ENCODE results near the gene SIK3. TPM values are rescaled to one million over a fixed set of nuclear protein-coding genes. Genes with fewer than 3 reads are reported as not detected.
A peak's percentile ranks its signal among the peaks of the same experiment; 100 is the strongest.

Gene SIK3
- total RNA-seq, 1 donor from 2014 or later, result 19.5 TPM

GRCh38 chr11:116842909-116843308 lies 255.3 kb downstream of the SIK3 start:
- Mint-ChIP-seq H3K27me3 (ENCODE audit: low read depth) (no peaks in the 10 kb centered on the region), H3K36me3 (ENCODE audit: low read depth) (peaks cover 29% of the 10 kb centered on the region), H3K4me1 (ENCODE audit: low read depth) (no peaks in the 10 kb centered on the region), H3K9me3 (ENCODE audit: low read depth) (no peaks in the 10 kb centered on the region), H3K27ac (ENCODE audit: unreplicated experiment) (no peak overlapping the region), H3K4me3 (ENCODE audit: unreplicated experiment) (no peak overlapping the region)
- no peak for DNase-seq (ENCODE audit: low spot score)
- TF ChIP-seq CTCF (IDR thresholded peaks at IDR 0.05), result no peak

GRCh38 chr11:116842117-116842516 lies 256.1 kb downstream of the SIK3 start:
- no peak for DNase-seq (ENCODE audit: low spot score)
- Mint-ChIP-seq H3K27ac (ENCODE audit: unreplicated experiment) (no peak overlapping the region), H3K9me3 (ENCODE audit: low read depth) (no peaks in the 10 kb centered on the region), H3K4me3 (ENCODE audit: unreplicated experiment) (no peak overlapping the region), H3K36me3 (ENCODE audit: low read depth) (peaks cover 24% of the 10 kb centered on the region), H3K4me1 (ENCODE audit: low read depth) (no peaks in the 10 kb centered on the region), H3K27me3 (ENCODE audit: low read depth) (no peaks in the 10 kb centered on the region)
- TF ChIP-seq CTCF (IDR thresholded peaks at IDR 0.05), result no peak

DNA sequence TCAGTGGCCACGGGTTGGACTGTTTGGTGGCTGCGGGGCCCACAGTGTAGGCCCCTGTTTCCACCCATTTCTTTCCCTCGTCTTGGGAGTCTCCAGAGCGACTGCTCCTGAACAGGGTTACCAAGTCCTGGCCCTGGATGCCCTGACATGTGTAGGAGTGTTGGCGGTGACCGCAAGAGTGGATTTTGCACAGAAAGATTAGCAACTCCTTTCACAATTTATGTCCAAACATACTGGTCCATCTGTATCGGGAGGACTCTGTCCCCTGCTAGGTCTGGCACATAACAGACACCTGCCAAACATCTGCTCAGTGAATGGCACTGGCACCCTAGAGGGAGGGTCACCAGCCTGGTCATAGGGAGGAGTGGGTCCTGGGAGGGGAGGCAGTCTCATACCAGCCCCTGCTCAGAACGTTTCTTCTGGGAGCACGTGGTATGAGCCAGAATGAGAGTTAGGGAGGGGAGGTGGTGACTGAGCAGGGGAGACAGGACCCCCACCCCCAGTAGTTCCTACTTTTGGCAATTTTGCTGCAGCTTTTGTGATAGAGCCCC lies 257.4 kb downstream of the SIK3 start:
- Mint-ChIP-seq H3K27ac (ENCODE audit: unreplicated experiment) (no peak overlapping the region), H3K4me3 (ENCODE audit: unreplicated experiment) (no peak overlapping the region), H3K9me3 (ENCODE audit: low read depth) (no peaks in the 10 kb centered on the region), H3K4me1 (ENCODE audit: low read depth) (peaks cover 4% of the 10 kb centered on the region), H3K27me3 (ENCODE audit: low read depth) (no peaks in the 10 kb centered on the region), H3K36me3 (ENCODE audit: low read depth) (peaks cover 13% of the 10 kb centered on the region)
- no peak for DNase-seq (ENCODE audit: low spot score)
- TF ChIP-seq CTCF (IDR thresholded peaks at IDR 0.05), result no peak

- H3K27ac Mint-ChIP-seq (ENCODE audit: unreplicated experiment), result no peak overlapping the region
- no peak overlapping the region for H3K4me3 Mint-ChIP-seq (ENCODE audit: unreplicated experiment)
- TF ChIP-seq CTCF (IDR thresholded peaks at IDR 0.05), result peak; percentile 30
- H3K9me3 Mint-ChIP-seq (ENCODE audit: low read depth), result no peaks in the 10 kb centered on the region
- no peak for DNase-seq (ENCODE audit: low spot score)
- H3K36me3 Mint-ChIP-seq (ENCODE audit: low read depth), result peaks cover 9% of the 10 kb centered on the region
- H3K4me1 Mint-ChIP-seq (ENCODE audit: low read depth), result peaks cover 9% of the 10 kb centered on the region
- no peaks in the 10 kb centered on the region for H3K27me3 Mint-ChIP-seq (ENCODE audit: low read depth)
These were observed 257.9 kb downstream of the SIK3 start for GRCh38 chr11:116840224-116840745.

- Mint-ChIP-seq H3K27ac (ENCODE audit: unreplicated experiment) (no peak overlapping the region), H3K27me3 (ENCODE audit: low read depth) (no peaks in the 10 kb centered on the region), H3K4me3 (ENCODE audit: unreplicated experiment) (no peak overlapping the region), H3K4me1 (ENCODE audit: low read depth) (peaks cover 9% of the 10 kb centered on the region), H3K36me3 (ENCODE audit: low read depth) (peaks cover 5% of the 10 kb centered on the region), H3K9me3 (ENCODE audit: low read depth) (no peaks in the 10 kb centered on the region)
- no peak for TF ChIP-seq CTCF (IDR thresholded peaks at IDR 0.05)
- DNase-seq (ENCODE audit: low spot score), result no peak
These were observed 259.7 kb downstream of the SIK3 start for GRCh38 chr11:116838321-116839084.

Measured in chondrocyte (in vitro differentiated cells).